CD14-positive monocyte (primary cell): ENCODE data around the gene CPNE8. TPM values are rescaled to one million over a fixed set of nuclear protein-coding genes. Genes with fewer than 3 reads are reported as not detected.
"Not testable (repeated sequence)": the region's sequence is repeated elsewhere in the genome, so short reads cannot be mapped to it uniquely, and the experiment has no call there.

ENCODE experiments used
- DNase-seq, 3 donors: peaks; one replicate each; pipeline ENCODE4 v3.0.0-alpha.2; 2011 to 2022
- H2AFZ ChIP-seq: 2 replicates; pipeline ENCODE4 v1.6.0; 2012; ENCODE audit warnings: mild to moderate bottlenecking, low read depth, low read length, inconsistent platforms; ENCODE audit not compliant: insufficient read depth, poor library complexity, severe bottlenecking
- H3K27ac ChIP-seq, 2 donors: 1 replicate in 1 of 2; 2 replicates in 1 of 2; pipeline ENCODE4 v1.5.1; 2012 to 2013; ENCODE audit warnings: low read length in 2 of 2, control low read depth in 1 of 2, inconsistent platforms in 1 of 2, low read depth in 1 of 2, mild to moderate bottlenecking in 1 of 2
- H3K27me3 ChIP-seq, 2 donors: one replicate each; pipeline versions ENCODE4 v1.6.0 to v1.6.1; 2011 to 2013; ENCODE audit warnings: low read length in 2 of 2; ENCODE audit not compliant: control insufficient read depth in 2 of 2, insufficient read depth in 2 of 2
- H3K36me3 ChIP-seq, 2 donors: replicated peaks in 1 of 2; 1 replicate in 1 of 2; 2 replicates in 1 of 2; pipeline versions ENCODE4 v1.5.1 to v1.6.1; 2012 to 2013; ENCODE audit warnings: low read length in 2 of 2, control low read depth in 1 of 2, inconsistent platforms in 1 of 2, mild to moderate bottlenecking in 1 of 2; ENCODE audit not compliant: insufficient read depth in 2 of 2, control insufficient read depth in 1 of 2
- H3K4me1 ChIP-seq, 2 donors: 1 replicate in 1 of 2; 2 replicates in 1 of 2; pipeline versions ENCODE4 v1.5.1 to v1.6.1; 2012 to 2013; ENCODE audit warnings: low read length in 2 of 2, control low read depth in 1 of 2, inconsistent platforms in 1 of 2, mild to moderate bottlenecking in 1 of 2, moderate library complexity in 1 of 2; ENCODE audit not compliant: insufficient read depth in 2 of 2, control insufficient read depth in 1 of 2
- H3K4me2 ChIP-seq: replicated peaks from 2 replicates; pipeline ENCODE3; 2012; ENCODE audit warnings: low read length, moderate library complexity, mild to moderate bottlenecking; ENCODE audit not compliant: poor library complexity, severe bottlenecking; ENCODE audit errors: extremely low read depth
- H3K4me3 ChIP-seq, 3 experiments: fragments of 200-600 bp in 1 of 3; sonication (generic) in 1 of 3; replicated peaks in 1 of 3; 1 replicate in 2 of 3; 2 replicates in 1 of 3; pipeline ENCODE4 v1.5.1; 2011 to 2013; ENCODE audit warnings: low read length in 3 of 3, mild to moderate bottlenecking in 3 of 3, control low read depth in 2 of 3, low read depth in 2 of 3, inconsistent platforms in 1 of 3, moderate library complexity in 1 of 3
- H3K79me2 ChIP-seq: 2 replicates; pipeline ENCODE4 v1.6.0; 2012; ENCODE audit warnings: mild to moderate bottlenecking, control low read depth, inconsistent platforms, low read length, moderate library complexity; ENCODE audit not compliant: insufficient read depth
- H3K9ac ChIP-seq: 2 replicates; pipeline ENCODE4 v1.6.0; 2017; ENCODE audit warnings: low read length, mild to moderate bottlenecking; ENCODE audit not compliant: insufficient read depth, poor library complexity, severe bottlenecking
- H3K9me3 ChIP-seq, 2 donors: replicated peaks in 1 of 2; 1 replicate in 1 of 2; 2 replicates in 1 of 2; pipeline versions ENCODE4 v1.5.1 to v1.6.1; 2012 to 2013; ENCODE audit warnings: low read length in 2 of 2, control low read depth in 1 of 2; ENCODE audit not compliant: control insufficient read depth in 1 of 2, insufficient read depth in 1 of 2
- H4K20me1 ChIP-seq: 2 replicates; pipeline ENCODE4 v1.6.0; 2012; ENCODE audit warnings: mild to moderate bottlenecking, low read length, control low read depth, moderate library complexity; ENCODE audit not compliant: insufficient read depth
- H3K27ac Mint-ChIP-seq, 7 donors: one replicate each; pipeline ENCODE4 v1.8.0; 2020; ENCODE audit warnings: mild to moderate bottlenecking in 7 of 7, mixed read lengths in 7 of 7, moderate library complexity in 6 of 7, inconsistent platforms in 2 of 7
- H3K27me3 Mint-ChIP-seq, 3 donors: one replicate each; pipeline ENCODE4 v1.8.0; 2021 to 2022; ENCODE audit warnings: low read depth in 3 of 3, mild to moderate bottlenecking in 3 of 3, mixed read lengths in 3 of 3, moderate library complexity in 3 of 3, inconsistent platforms in 1 of 3
- H3K36me3 Mint-ChIP-seq, 2 donors: one replicate each; pipeline ENCODE4 v1.8.0; 2020; ENCODE audit warnings: mixed read lengths in 2 of 2, inconsistent platforms in 1 of 2, mild to moderate bottlenecking in 1 of 2
- H3K4me1 Mint-ChIP-seq: one replicate; pipeline ENCODE4 v1.8.0; 2020; ENCODE audit warnings: mild to moderate bottlenecking, mixed read lengths
- H3K4me3 Mint-ChIP-seq, 2 donors: one replicate each; pipeline ENCODE4 v1.8.0; 2020; ENCODE audit warnings: mild to moderate bottlenecking in 2 of 2, mixed read lengths in 2 of 2, moderate library complexity in 1 of 2
- H3K9me3 Mint-ChIP-seq, 7 donors: one replicate each; pipeline ENCODE4 v1.8.0; 2020 to 2022; ENCODE audit warnings: mixed read lengths in 7 of 7, mild to moderate bottlenecking in 6 of 7, moderate library complexity in 6 of 7, inconsistent platforms in 2 of 7
- WGBS: methylation state at CpG from one replicate; pipeline ENCODE4 v1.1.5; 2013; ENCODE audit warnings: missing lambda C conversion rate; ENCODE audit not compliant: insufficient coverage; 5-methylcytosine and 5-hydroxymethylcytosine counted together
- intact Hi-C, 2 donors: fragments of 100-400 bp; cut with micrococcal nuclease; formaldehyde crosslinking; loops; one replicate each; pipeline versions ENCODE4 v1.15.0 to v1.15.1; 2023
- polyA plus RNA-seq, 3 donors: library from polyadenylated mRNA; depleted of rRNA in 1 of 3; unstranded in 2 of 3; stranded (reverse) in 1 of 3; fragments of 300-500 nt in 2 of 3; fragments of >200 nt in 1 of 3; fragmentation: Illumina TruSeq in 2 of 3; gene quantifications; 1 replicate in 2 of 3; 2 replicates in 1 of 3; pipeline ENCODE4 v1.2.3, GENCODE V29; 2012 to 2021
- TF ChIP-seq, protein P1 (sequence below): fragments of 200-600 bp; IDR thresholded peaks from one replicate; pipeline ENCODE4 v1.8.0; 2022; ENCODE audit warnings: antibody characterized with exemption, mild to moderate bottlenecking

The CPNE8 gene
- polyA plus RNA-seq, 3 donors, result 15.2 to 22.5 (median 19.0) TPM

DNA sequence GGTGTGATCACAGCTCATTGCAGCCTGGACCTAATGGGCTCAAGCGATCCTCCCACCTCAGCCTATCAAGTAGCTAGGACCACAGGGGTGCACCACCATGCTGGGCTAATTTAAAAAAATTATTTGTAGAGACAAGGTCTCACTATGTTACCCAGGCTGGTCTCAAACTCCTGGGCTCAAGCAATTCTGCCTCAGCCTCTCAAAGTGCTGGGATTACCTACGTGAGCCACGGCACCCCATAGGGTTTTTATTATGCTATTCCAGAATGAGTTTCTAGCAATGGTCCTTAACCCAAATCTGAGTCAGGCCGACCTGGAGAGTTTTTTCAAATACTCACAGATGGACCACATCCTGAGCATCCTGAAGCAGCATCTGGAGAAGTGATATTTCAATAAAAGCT, 159.8 kb downstream of the CPNE8 start:
- Histone ChIP-seq H3K79me2 (no peaks in the 10 kb centered on the region), H3K4me1 (no peaks in the 10 kb centered on the region), H3K27ac (no peak overlapping the region), H3K9ac (no peak overlapping the region), H3K36me3 (peaks cover 0 to 25% of the 10 kb centered on the region in 2 donors), H3K4me3 (no peak overlapping the region), H3K9me3 (peaks cover 7 to 14% of the 10 kb centered on the region in 2 donors), H4K20me1 (no peaks in the 10 kb centered on the region), H3K4me2 (no peak overlapping the region), H3K27me3 (no peaks in the 10 kb centered on the region), H2AFZ (no peak overlapping the region)
- TF ChIP-seq, protein P1, sequence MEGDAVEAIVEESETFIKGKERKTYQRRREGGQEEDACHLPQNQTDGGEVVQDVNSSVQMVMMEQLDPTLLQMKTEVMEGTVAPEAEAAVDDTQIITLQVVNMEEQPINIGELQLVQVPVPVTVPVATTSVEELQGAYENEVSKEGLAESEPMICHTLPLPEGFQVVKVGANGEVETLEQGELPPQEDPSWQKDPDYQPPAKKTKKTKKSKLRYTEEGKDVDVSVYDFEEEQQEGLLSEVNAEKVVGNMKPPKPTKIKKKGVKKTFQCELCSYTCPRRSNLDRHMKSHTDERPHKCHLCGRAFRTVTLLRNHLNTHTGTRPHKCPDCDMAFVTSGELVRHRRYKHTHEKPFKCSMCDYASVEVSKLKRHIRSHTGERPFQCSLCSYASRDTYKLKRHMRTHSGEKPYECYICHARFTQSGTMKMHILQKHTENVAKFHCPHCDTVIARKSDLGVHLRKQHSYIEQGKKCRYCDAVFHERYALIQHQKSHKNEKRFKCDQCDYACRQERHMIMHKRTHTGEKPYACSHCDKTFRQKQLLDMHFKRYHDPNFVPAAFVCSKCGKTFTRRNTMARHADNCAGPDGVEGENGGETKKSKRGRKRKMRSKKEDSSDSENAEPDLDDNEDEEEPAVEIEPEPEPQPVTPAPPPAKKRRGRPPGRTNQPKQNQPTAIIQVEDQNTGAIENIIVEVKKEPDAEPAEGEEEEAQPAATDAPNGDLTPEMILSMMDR, result no peak
- no peak for DNase-seq
- WGBS, result 93% methylated on average over 3 of the region's 4 CpGs
- peaks cover 19 to 28% of the 10 kb centered on the region in 2 donors for H3K36me3 Mint-ChIP-seq
- peaks cover 2 to 11% (median 9%) of the 10 kb centered on the region in 7 donors for H3K9me3 Mint-ChIP-seq
- H3K27me3 Mint-ChIP-seq, result peaks cover 0 to under 1% (median 0%) of the 10 kb centered on the region in 3 donors
- H3K4me3 Mint-ChIP-seq, result no peak overlapping the region
- H3K4me1 Mint-ChIP-seq, result peaks cover 3% of the 10 kb centered on the region
- intact Hi-C loops, result no loop called here
- H3K27ac Mint-ChIP-seq, result no peak overlapping the region

DNA sequence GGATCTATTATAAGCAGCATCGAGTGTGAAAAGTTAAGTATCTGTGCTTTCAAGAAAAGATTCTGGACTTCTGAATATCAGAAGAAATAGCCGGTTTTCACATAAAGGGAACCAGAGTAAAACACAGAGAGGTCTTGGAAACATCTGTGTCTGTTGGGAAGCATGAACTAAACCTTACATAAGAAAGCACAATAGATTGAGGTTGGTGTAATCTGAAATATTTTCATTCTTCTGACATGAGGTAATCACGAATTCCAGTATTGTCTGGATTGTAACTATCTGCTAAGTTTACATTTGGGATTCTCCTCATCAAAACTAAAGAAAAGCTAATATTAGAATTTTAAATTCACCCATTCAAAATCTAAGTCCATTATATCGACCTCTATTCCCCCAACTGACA, 161.3 kb downstream of the CPNE8 start:
- H3K9me3 Mint-ChIP-seq, result peaks cover 0 to 2% (median under 1%) of the 10 kb centered on the region in 7 donors
- peaks cover 6 to 14% of the 10 kb centered on the region in 2 donors for H3K36me3 Mint-ChIP-seq
- H2AFZ ChIP-seq, result no peak overlapping the region
- H3K27me3 ChIP-seq, result no peaks in the 10 kb centered on the region
- H3K79me2 ChIP-seq, result no peaks in the 10 kb centered on the region
- H3K4me2 ChIP-seq, result no peak overlapping the region
- no peak overlapping the region for H3K4me3 Mint-ChIP-seq
- H3K9ac ChIP-seq, result no peak overlapping the region
- H3K27ac Mint-ChIP-seq, result no peak overlapping the region
- WGBS, result 80% methylated on average over 1 of the region's 4 CpGs
- intact Hi-C loops, result no loop called here
- TF ChIP-seq, protein P1, result no peak
- H3K27me3 Mint-ChIP-seq, result no peaks in the 10 kb centered on the region
- H3K9me3 ChIP-seq, result peaks cover 0 to under 1% of the 10 kb centered on the region in 2 donors
- peaks cover 5% of the 10 kb centered on the region for H3K4me1 Mint-ChIP-seq
- no peak overlapping the region for H3K27ac ChIP-seq
- peaks cover 0 to 9% of the 10 kb centered on the region in 2 donors for H3K36me3 ChIP-seq
- DNase-seq, result no peak
- no peaks in the 10 kb centered on the region for H3K4me1 ChIP-seq
- H3K4me3 ChIP-seq, result no peak overlapping the region
- H4K20me1 ChIP-seq, result no peaks in the 10 kb centered on the region

DNA sequence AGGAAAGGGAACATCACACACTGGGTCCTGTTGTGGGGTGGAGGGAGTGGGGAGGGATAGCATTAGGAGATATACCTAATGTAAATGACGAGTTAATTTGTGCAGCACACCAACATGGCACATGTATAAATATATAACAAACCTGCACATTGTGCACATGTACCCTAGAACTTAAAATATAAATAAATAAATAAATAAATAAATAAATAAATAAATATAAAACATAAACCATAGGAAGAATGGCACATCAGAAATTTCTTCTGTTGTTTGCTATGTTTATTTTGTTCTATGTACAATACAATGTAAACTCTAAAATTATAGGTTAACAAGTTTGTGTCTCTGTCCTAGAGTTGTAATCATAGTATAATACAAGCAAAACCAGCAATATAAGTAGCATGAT, 162.9 kb downstream of the CPNE8 start:
- H2AFZ ChIP-seq, H3K9me3 ChIP-seq, H3K4me2 ChIP-seq, H3K79me2 ChIP-seq, intact Hi-C loops, H3K36me3 ChIP-seq, H3K9me3 Mint-ChIP-seq, H3K4me1 ChIP-seq, H3K4me3 Mint-ChIP-seq, H3K4me3 ChIP-seq, H3K27ac Mint-ChIP-seq, DNase-seq, H4K20me1 ChIP-seq, H3K27me3 Mint-ChIP-seq, H3K27me3 ChIP-seq, H3K4me1 Mint-ChIP-seq, H3K27ac ChIP-seq, H3K9ac ChIP-seq: not testable (repeated sequence)
- WGBS, result no CpG with 5 or more reads among the region's 1 CpG
- H3K36me3 Mint-ChIP-seq, result peaks cover 8 to 16% of the 10 kb centered on the region in 2 donors
